BLaER1 treated with 17β-estradiol and CSF1 and Interleukin-3, amounts not matched to agents 10 nM and 100 nM (cell line): ENCODE measurements around the gene MAN2A1.

Experiments used
- H3K27ac ChIP-seq, 11 experiments: shearing (Covaris generic); formaldehyde crosslinking; 2 replicates each; pipeline ENCODE4 v1.8.1; 2022
- H3K27me3 ChIP-seq, 11 experiments: shearing (Covaris generic); formaldehyde crosslinking; 2 replicates each; pipeline ENCODE4 v1.8.1; 2022
- H3K36me3 ChIP-seq, 11 experiments: shearing (Covaris generic); formaldehyde crosslinking; 2 replicates each; pipeline ENCODE4 v1.8.1; 2022
- H3K4me1 ChIP-seq, 10 experiments: shearing (Covaris generic); formaldehyde crosslinking; 2 replicates each; pipeline ENCODE4 v1.8.1; 2022
- H3K4me2 ChIP-seq, 11 experiments: shearing (Covaris generic); formaldehyde crosslinking; 2 replicates each; pipeline ENCODE4 v1.8.1; 2022
- H3K4me3 ChIP-seq, 10 experiments: shearing (Covaris generic); formaldehyde crosslinking; 2 replicates each; pipeline ENCODE4 v1.8.1; 2022
- H3K9ac ChIP-seq, 11 experiments: shearing (Covaris generic); formaldehyde crosslinking; 2 replicates each; pipeline ENCODE4 v1.8.1; 2022
- H3K9me3 ChIP-seq, 11 experiments: shearing (Covaris generic); formaldehyde crosslinking; replicated peaks in 1 of 11; 2 replicates each; pipeline ENCODE4 v1.8.1; 2022
- H4K20me1 ChIP-seq, 11 experiments: shearing (Covaris generic); formaldehyde crosslinking; 2 replicates each; pipeline ENCODE4 v1.8.1; 2022
- Cebpa-rat ChIP-seq, 11 experiments: shearing (Covaris generic); IDR thresholded peaks; 2 replicates each; pipeline ENCODE4 v1.8.1; 2022

Gene MAN2A1

DNA sequence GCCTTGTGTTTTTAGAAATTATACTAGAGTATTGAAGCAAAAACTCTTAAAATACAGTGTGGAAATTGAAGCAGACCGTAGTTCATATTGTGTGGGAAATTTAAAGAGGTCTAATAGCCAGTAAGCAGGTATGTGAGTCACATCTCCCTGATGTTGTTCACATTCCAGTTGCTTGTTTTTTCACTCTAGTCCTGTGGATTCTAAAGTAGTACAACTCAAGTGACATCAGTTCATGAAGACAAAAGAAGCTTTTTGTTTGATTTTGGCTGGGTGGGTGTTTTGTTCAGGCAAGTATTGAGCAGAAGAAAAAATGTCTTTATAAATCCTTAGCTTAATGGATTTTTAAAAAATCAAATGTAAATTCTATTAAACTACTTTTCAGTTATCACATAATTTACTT, 216.2 kb downstream of the MAN2A1 start:
- H3K27me3 ChIP-seq: no peaks in the 10 kb centered on the region
- no peak overlapping the region for H3K9ac ChIP-seq
- H3K4me1 ChIP-seq: no peaks in the 10 kb centered on the region
- no peaks in the 10 kb centered on the region for H4K20me1 ChIP-seq
- H3K36me3 ChIP-seq: no peaks in the 10 kb centered on the region
- H3K27ac ChIP-seq: no peak overlapping the region
- H3K4me3 ChIP-seq: no peak overlapping the region
- no peaks in the 10 kb centered on the region for H3K9me3 ChIP-seq
- no peak for TF ChIP-seq Cebpa-rat (IDR thresholded peaks at IDR 0.05)
- no peak overlapping the region for H3K4me2 ChIP-seq

DNA sequence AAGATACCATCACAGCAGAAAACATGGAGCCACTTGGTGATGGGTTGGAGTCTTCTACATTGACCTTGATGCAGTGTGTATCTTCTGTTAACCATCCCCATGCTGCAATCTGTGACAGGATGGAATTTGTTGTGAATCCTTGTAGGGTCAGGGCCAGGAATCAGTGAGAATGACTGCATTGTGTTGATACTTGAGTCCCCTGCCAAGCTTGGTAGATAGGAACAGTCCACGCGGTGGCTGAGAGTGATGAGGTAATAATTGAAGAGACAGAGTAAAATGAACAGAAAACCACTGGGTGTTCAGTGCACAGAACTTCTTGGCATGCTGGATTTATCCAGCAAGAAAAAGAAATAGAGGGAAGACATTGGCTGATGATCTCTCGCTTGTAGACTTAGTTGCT, 217.5 kb downstream of the MAN2A1 start:
- H3K27me3 ChIP-seq: no peaks in the 10 kb centered on the region
- H3K9me3 ChIP-seq: no peaks in the 10 kb centered on the region
- TF ChIP-seq Cebpa-rat (IDR thresholded peaks at IDR 0.05): no peak

DNA sequence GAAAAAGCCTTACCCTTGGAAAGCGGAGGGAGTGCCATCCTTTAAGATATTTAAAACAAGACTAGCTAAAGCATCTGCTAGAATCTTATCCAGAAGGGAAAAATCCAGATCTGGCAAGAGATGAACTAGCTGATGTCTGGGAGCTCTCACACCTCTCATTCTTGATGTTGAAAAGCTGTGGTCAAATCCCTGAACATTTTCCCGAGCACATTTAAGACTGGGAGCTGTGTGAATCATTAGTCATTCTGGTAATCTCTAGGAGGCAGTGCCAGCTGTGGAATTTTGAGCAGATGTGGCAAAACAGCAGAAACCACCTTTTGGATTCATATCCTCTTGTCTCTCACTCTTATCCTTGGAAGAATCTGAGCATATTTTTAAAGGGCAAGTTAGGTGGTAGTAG, 218.0 kb downstream of the MAN2A1 start:
- Histone ChIP-seq H4K20me1 (no peaks in the 10 kb centered on the region), H3K27me3 (no peaks in the 10 kb centered on the region), H3K4me3 (no peak overlapping the region), H3K9me3 (no peaks in the 10 kb centered on the region), H3K36me3 (no peaks in the 10 kb centered on the region), H3K4me2 (no peak overlapping the region), H3K4me1 (no peaks in the 10 kb centered on the region), H3K27ac (no peak overlapping the region), H3K9ac (no peak overlapping the region)
- no peak for TF ChIP-seq Cebpa-rat (IDR thresholded peaks at IDR 0.05)

More for the DNA sequence above, 217.5 kb downstream of the MAN2A1 start:
- Histone ChIP-seq H3K4me1 (no peaks in the 10 kb centered on the region), H3K4me3 (no peak overlapping the region), H3K27ac (no peak overlapping the region), H3K4me2 (no peak overlapping the region), H3K36me3 (no peaks in the 10 kb centered on the region), H3K9ac (no peak overlapping the region), H4K20me1 (no peaks in the 10 kb centered on the region)

DNA sequence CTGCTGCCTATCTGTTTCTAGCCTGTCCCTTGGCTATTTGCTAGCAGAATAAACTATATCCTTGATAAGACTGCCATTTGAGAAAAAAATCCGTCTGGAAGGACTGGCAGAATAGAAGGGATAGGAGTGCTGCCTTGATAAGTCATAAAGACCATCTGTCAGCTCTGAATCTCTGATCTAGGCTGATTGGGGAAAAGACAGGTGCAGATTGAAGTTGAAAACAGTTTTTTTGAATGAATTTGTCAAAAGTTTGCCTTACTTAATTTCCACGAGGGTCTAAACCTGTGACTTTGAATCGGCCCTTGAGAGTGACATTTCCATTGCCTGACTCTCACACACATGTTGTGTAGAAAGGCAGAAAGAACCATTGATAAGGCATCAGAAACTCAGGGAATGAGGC, 218.6 kb downstream of the MAN2A1 start:
- Histone ChIP-seq H3K4me1 (no peaks in the 10 kb centered on the region), H3K36me3 (no peaks in the 10 kb centered on the region), H3K27me3 (no peaks in the 10 kb centered on the region), H3K4me3 (no peak overlapping the region), H3K9ac (no peak overlapping the region), H3K27ac (no peak overlapping the region), H4K20me1 (no peaks in the 10 kb centered on the region), H3K9me3 (no peaks in the 10 kb centered on the region), H3K4me2 (no peak overlapping the region)
- TF ChIP-seq Cebpa-rat (IDR thresholded peaks at IDR 0.05): no peak

DNA sequence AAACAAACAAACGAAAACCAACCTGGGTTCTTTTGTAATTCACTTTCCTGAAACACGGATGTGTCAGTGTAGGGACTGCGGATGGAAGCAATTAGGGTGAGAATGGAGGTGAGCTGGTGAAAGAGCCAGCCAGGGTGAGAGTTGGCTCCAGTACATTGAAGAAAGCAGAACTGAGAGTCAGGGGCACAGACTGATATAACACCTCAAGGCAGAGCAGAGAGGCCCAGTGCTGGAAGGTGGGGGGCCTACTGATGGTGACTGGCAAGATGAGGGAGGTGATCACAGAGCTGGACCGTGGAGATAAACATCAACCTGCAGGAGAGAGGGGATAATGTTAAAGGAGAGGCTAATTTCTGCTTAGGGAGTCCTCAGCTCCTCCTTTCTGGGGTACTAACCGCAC, 221.1 kb downstream of the MAN2A1 start:
- H3K4me3 ChIP-seq: no peak overlapping the region
- H3K4me1 ChIP-seq: no peaks in the 10 kb centered on the region

DNA sequence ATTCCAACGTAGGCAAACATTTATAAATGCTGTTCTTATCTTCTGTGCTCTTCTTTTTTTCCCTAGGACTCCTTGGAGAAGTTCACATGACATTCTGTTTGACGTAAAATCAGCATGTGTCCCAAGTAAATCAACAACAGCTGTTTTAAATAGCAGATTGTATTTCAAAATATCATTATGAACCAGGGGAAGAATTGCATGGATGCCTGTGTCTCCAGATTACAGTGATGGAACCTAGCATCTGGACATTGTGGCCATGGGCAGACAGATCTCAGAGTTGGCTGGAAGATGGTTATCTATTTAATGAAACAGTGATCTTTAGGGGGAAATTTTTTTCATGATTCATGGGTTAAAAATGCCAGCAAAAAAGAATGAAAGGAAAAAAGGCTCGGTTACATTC, 222.0 kb downstream of the MAN2A1 start:
- no peak overlapping the region for H3K4me3 ChIP-seq
- no peaks in the 10 kb centered on the region for H3K27me3 ChIP-seq
- no peak overlapping the region for H3K9ac ChIP-seq
- no peaks in the 10 kb centered on the region for H4K20me1 ChIP-seq
- no peak for TF ChIP-seq Cebpa-rat (IDR thresholded peaks at IDR 0.05)
- H3K4me2 ChIP-seq: no peak overlapping the region
- H3K9me3 ChIP-seq: no peaks in the 10 kb centered on the region
- H3K4me1 ChIP-seq: no peaks in the 10 kb centered on the region
- no peaks in the 10 kb centered on the region for H3K36me3 ChIP-seq
- H3K27ac ChIP-seq: no peak overlapping the region

More for the DNA sequence above, 221.1 kb downstream of the MAN2A1 start:
- H3K27me3 ChIP-seq: no peaks in the 10 kb centered on the region
- H3K9ac ChIP-seq: no peak overlapping the region
- no peaks in the 10 kb centered on the region for H3K36me3 ChIP-seq
- no peak overlapping the region for H3K27ac ChIP-seq
- no peak overlapping the region for H3K4me2 ChIP-seq
- no peak for TF ChIP-seq Cebpa-rat (IDR thresholded peaks at IDR 0.05)
- H4K20me1 ChIP-seq: no peaks in the 10 kb centered on the region
- no peaks in the 10 kb centered on the region for H3K9me3 ChIP-seq

DNA sequence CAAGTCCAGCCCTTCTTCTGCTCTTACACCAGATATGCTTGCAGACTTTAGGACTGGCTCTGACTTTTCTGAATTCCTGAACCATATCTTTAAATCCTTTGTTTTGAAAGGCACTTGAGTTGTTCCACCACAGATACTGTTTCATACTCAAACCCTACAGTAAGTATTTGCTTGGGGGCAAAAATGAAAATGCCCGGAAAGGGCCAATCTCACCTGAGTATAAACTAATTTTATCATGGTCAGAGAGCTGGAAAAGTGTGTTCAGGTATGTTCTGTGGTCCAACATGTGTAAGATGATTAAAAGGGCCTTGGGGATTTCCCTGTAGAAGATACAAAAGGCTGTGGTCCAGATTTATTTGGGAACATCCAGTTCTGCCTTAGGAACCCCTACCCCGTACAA, 225.2 kb downstream of the MAN2A1 start:
- Histone ChIP-seq H4K20me1 (no peaks in the 10 kb centered on the region), H3K4me1 (no peaks in the 10 kb centered on the region), H3K9ac (no peak overlapping the region), H3K36me3 (no peaks in the 10 kb centered on the region), H3K27ac (no peak overlapping the region), H3K4me2 (no peak overlapping the region), H3K27me3 (no peaks in the 10 kb centered on the region), H3K9me3 (no peaks in the 10 kb centered on the region), H3K4me3 (no peak overlapping the region)
- no peak for TF ChIP-seq Cebpa-rat (IDR thresholded peaks at IDR 0.05)

DNA sequence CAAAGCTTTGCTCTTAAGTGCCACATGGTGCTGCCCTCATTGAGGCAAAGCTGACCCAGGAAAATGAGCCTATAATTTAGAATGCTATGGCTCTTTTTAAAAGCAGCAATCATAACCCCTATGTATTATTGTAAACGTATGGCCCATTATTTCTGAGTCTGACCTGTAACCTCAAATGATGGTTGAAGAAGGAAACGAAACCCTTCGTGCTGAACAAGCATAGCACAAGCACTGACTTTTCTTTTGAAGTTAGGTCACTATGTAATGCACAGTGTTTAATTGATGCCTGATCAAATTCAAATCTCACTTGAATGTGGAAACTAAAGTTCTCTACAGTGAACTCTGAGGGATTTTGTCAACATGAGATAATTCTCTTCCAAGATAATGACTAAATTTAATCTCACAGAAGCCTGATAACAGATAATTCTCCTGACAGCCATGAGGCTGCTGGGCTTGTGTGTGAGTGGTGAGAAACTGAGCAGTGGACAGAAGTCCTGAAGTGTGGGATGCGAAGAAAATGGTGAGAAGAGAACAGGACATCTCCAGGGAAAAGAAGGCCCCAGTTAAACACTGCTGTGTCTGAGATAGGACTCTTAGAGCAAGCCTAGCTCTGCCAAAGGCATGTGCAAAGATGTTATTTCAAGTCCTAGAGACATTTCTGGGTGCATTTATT, 226.9 kb downstream of the MAN2A1 start:
- TF ChIP-seq Cebpa-rat (IDR thresholded peaks at IDR 0.05): no peak
- Histone ChIP-seq H3K27ac (no peak overlapping the region), H3K27me3 (no peaks in the 10 kb centered on the region), H3K9me3 (no peaks in the 10 kb centered on the region), H3K36me3 (no peaks in the 10 kb centered on the region), H4K20me1 (no peaks in the 10 kb centered on the region), H3K9ac (no peak overlapping the region), H3K4me3 (no peak overlapping the region), H3K4me2 (no peak overlapping the region), H3K4me1 (no peaks in the 10 kb centered on the region)
